ENCODE results near the gene TTC19. TPM values are rescaled to one million over a fixed set of nuclear protein-coding genes. Genes with fewer than 3 reads are reported as not detected.
A peak's percentile ranks its signal among the peaks of the same experiment; 100 is the strongest.

Gene TTC19, protein sequence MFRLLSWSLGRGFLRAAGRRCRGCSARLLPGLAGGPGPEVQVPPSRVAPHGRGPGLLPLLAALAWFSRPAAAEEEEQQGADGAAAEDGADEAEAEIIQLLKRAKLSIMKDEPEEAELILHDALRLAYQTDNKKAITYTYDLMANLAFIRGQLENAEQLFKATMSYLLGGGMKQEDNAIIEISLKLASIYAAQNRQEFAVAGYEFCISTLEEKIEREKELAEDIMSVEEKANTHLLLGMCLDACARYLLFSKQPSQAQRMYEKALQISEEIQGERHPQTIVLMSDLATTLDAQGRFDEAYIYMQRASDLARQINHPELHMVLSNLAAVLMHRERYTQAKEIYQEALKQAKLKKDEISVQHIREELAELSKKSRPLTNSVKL
- polyA plus RNA-seq: 30.6 TPM

DNA sequence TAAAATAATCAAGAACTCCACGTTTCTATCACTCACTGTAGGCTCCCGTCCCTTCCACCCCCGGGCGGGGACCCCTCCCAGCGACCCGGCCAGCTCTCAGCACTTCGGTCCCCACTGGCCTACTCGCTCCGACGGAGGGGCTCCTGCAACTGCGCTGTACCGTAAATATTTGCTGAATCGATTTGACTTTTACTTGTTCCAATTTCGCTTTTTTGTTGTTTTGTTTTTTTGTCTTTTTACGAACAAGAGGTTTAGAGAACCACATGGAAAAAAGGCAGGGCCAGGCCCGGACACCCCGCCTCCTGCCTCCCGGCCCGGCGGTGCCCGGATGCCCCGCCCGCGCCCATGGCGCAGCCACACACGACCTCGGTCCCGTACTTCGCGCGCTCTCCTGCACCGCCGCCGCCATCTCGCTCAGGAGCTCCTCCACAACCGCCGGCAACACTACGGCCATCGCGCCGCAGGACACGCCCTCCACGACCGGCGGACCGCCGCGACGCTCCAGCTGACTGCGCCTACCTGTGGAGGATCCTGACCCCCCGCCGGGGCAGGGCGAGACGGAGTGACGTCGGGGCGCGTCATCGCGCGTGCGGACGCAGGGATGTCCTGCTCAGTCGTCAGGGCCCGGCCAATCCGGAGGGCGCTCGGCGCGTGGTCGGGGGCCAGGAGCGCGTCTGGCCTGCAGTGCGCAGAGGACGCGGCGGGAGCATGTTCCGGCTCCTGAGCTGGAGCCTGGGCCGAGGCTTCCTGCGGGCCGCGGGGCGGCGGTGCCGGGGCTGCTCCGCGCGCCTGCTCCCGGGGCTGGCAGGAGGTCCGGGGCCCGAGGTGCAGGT, at the start of gene TTC19, which contains the start of gene ZSWIM7:
TSS of gene TTC19 (plus strand) at position 684 of the 833 bp plus-strand sequence. CDS start at position 709, 25 bp downstream.
TSS of gene ZSWIM7 (minus strand) at position 564 of the 833 bp plus-strand sequence. CDS start at position 454, 110 bp downstream.
- H3K36me3 Mint-ChIP-seq: peaks cover 10% of the 10 kb centered on the region
- peaks cover 0 to 2% (median 0%) of the 10 kb centered on the region in 3 donors for H3K9me3 Mint-ChIP-seq
- H3K27me3 Mint-ChIP-seq: no peaks in the 10 kb centered on the region
- peak within 1 kb of the TSS; percentile 89 to 98 (median 91) for H3K27ac Mint-ChIP-seq
- H3K4me3 Mint-ChIP-seq: peak within 1 kb of the TSS; percentile 95 to 97 (median 96)
- peaks cover 21 to 29% (median 26%) of the 10 kb centered on the region in 3 donors for H3K4me1 Mint-ChIP-seq

DNA sequence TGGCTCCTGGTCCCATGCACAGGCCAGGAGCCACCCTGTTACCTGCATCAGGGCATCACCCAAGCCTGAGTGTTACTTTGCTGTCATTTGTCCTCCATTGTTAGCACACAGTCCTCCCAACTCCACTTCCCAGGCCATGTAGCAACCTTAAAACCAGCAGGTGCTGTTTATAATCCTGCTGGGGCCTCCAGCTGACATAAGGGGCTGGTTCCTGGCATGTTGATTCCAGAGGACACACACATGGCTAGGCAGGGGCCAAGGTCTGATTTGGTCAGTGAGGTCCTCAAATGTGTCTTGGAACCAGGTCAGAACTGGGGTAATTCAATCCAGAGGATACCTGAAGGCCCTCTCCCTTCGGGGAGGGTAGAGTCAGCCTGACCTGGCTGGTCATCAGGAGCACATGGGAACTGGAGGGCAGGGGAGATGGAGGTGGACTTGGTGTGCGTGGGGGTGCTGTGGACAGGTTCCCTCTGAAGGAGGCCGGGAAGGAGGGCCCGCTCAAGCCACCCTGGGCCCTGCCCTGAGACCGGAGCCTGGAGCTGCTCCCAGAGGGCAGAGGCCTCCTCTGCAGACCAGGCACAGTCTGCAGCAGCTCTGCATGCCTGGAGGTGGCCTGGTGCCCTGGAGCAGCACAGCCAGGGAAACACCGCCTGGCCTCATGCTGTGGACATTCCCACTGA, 48.1 kb upstream of the TTC19 start:
- H3K27ac Mint-ChIP-seq: no peak overlapping the region
- H3K9me3 Mint-ChIP-seq: no peaks in the 10 kb centered on the region
- H3K27me3 Mint-ChIP-seq: peaks cover 18% of the 10 kb centered on the region
- H3K36me3 Mint-ChIP-seq: peaks cover 2% of the 10 kb centered on the region
- peaks cover 0 to 1% (median 0%) of the 10 kb centered on the region in 3 donors for H3K4me1 Mint-ChIP-seq
- no peak overlapping the region for H3K4me3 Mint-ChIP-seq

DNA sequence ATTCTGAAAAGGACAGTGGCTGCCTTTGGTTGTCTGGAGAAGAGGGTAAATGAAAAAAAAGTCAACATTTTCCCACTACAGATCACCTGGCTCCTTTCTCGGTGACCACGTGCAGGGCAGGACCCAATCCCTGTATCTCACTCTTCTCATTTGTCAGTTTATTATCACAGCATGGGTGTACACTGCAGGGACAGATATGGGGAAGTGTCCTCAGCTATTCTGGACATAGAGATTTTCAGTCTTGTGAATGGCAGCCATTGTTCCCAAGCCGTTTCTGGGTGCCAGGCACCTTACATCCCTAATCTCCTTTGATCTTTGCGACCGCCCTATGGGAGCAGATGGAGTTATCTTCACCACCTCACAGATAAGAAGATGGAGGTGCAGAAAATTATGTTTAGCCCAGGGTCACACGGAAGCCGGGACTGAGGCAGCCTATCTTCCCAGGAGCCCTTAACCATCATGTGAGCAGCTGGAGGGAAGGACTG, 47.5 kb upstream of the TTC19 start:
- Mint-ChIP-seq H3K36me3 (peaks cover 2% of the 10 kb centered on the region), H3K9me3 (no peaks in the 10 kb centered on the region), H3K27me3 (peaks cover 13% of the 10 kb centered on the region), H3K4me1 (peaks cover 0 to 1% (median 0%) of the 10 kb centered on the region in 3 donors), H3K27ac (no peak overlapping the region), H3K4me3 (no peak overlapping the region)

DNA sequence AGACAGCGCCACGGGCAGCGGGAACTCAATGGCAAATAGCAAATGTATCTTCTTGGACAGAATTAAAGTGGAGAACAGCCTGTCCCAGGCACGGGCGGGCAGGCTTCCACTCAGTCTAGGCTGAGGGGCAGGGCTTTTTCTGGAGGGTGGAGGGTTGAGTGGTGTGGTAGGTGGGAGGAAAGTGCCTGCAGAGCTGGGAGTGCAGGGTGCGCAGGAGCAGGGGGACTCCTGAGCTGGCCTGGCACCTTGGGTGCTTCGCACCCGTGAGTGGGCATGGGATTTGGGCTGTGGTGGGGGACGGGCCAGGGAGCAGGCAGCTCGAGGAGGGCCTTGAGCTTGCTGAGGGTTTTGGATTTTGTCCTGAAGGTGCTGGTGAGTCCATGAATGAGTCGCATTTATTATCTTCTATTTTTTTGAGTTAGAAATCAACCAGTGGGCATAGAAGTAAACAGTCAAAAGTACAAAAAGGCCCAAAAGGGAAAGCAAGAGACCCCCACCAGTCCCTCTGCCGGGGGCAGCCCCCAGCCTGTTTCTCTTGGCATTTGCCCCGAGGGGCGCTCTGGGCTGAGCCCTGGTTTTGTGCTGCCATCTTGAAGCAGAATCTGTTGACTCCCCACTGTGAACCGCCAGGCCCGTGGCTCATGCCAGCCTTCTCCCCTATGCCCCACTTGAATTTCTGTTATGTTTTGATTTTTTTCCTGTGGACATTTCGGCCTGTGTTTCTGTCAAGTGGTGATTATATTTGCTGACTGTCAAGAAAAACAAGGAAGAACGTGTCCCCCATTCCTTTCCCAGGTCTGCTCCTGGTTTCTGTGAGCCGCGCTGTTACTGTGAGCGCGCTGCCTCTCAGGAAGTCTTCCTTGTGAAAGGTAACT, 46.5 kb upstream of the TTC19 start:
- Mint-ChIP-seq H3K4me3 (no peak overlapping the region), H3K9me3 (no peaks in the 10 kb centered on the region), H3K27ac (peak overlapping the region in 1 of 3 donors; percentile 71), H3K36me3 (peaks cover 2% of the 10 kb centered on the region), H3K4me1 (peaks cover 0 to 1% (median 0%) of the 10 kb centered on the region in 3 donors), H3K27me3 (peaks cover 15% of the 10 kb centered on the region)

DNA sequence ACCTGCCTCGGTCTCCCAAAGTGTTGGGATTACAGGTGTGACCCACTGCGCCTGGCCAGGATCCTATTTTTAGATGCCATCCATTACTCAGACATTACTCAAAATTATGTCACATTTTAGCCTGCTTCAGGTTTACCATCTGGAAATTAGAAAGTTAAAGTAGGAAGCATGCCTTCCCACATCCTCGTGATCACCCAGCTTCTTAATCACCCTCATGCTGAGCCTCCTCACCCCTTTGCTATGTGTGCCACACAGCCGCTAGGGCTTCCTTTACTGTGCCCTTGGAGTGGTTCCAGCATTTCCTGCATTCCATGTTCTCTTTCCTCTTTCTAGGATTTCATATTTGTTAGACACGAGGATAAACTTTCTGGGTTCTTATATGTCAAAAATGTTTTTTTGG, 45.4 kb upstream of the TTC19 start:
- Mint-ChIP-seq H3K4me1 (peaks cover 0 to 5% (median 0%) of the 10 kb centered on the region in 3 donors), H3K27me3 (peaks cover 24% of the 10 kb centered on the region), H3K9me3 (no peaks in the 10 kb centered on the region), H3K36me3 (peaks cover 4% of the 10 kb centered on the region), H3K27ac (no peak overlapping the region), H3K4me3 (no peak overlapping the region)

DNA sequence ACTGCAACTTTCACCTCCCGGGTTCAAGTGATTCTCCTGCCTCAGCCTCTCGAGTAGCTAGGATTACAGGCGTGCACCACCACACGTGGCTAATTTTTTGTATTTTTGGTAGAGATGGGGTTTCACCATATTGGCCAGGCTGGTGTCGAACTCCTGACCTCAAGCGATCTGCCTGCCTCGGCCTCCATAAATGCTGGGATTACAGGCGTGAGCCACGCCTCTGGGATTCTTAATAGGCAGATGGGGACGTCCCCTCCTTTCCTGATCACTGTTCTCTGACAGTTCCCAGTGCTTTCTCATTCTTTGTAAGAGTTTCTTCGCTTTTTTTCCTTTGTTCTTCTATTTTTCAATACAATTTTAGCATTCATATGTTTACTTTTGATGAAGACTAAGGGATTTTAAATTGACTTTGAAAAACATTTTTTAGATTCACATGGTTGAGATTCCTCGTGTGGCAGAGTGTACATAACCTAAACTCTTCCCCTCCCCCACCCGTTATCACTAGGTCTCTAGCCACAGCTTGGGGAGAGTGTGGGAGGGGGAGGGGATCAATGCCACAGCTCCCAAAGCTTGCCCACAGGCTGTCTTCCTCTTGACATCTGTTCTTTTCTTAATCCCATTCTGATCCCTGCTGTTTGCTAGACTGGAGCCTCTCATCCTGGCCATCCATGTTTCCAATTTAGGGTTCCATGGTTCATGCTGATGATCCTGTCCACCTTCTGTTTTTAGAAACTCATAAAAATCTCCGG, 43.7 kb upstream of the TTC19 start:
- H3K27ac Mint-ChIP-seq: no peak overlapping the region
- peaks cover 2% of the 10 kb centered on the region for H3K36me3 Mint-ChIP-seq
- peaks cover 0 to 6% (median 0%) of the 10 kb centered on the region in 3 donors for H3K4me1 Mint-ChIP-seq
- peaks cover 26% of the 10 kb centered on the region for H3K27me3 Mint-ChIP-seq
- no peak overlapping the region for H3K4me3 Mint-ChIP-seq
- H3K9me3 Mint-ChIP-seq: no peaks in the 10 kb centered on the region

DNA sequence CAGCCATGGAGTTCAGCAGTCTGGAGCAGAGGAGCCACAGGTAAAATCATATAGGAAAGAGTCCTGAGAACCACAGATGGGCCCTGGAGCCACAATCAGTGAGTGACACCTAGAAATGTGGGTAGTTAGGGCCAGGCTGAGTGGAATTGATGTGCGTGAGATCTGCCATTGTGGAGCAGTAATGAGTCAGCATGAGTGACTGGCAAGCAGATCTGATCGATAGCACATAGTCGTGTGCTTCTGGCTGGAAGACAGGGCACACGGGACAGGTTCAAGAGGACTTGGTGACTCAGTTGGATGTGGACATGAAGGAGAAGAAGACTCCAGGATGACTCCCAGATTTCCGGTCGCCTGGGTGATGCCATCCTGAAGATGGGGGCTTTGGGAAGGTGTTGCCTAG, 42.4 kb upstream of the TTC19 start:
- Mint-ChIP-seq H3K36me3 (peaks cover 2% of the 10 kb centered on the region), H3K27me3 (peaks cover 24% of the 10 kb centered on the region), H3K27ac (no peak overlapping the region), H3K4me3 (no peak overlapping the region), H3K4me1 (peaks cover 0 to 6% (median 0%) of the 10 kb centered on the region in 3 donors), H3K9me3 (no peaks in the 10 kb centered on the region)

DNA sequence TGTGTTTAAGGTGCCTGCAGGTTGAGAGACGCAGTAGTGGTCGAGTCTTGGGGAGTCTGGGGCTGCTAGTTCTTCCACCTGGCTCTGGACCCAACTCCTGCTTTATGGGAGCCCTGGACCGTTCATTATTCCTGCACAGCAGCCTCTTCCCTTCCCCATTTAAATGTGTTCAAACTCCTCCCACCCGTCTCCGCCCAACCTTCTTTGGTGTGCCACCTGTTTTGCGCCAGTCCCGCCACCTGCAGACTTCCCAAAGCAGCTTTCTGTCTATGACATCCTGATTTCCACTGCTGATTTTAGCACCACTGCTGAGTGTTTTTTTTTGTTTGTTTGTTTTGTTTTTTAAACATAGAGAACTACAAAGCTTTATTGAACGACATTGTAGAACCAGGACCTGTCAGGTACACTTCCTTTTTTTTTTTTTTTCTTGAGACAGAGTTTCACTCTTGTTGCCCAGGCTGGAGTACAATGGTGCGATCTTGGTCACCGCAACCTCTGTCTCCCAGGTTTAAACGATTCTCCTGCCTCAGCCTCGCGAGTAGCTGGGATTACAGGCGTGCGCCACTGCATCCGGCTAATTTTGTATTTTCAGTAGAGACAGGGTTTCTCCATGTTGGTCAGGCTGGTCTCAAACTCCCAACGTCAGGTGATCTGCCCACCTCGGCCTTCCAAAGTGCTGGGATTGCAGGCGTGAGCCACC, 41.9 kb upstream of the TTC19 start:
- peaks cover 2% of the 10 kb centered on the region for H3K36me3 Mint-ChIP-seq
- H3K27me3 Mint-ChIP-seq: peaks cover 23% of the 10 kb centered on the region
- H3K9me3 Mint-ChIP-seq: no peaks in the 10 kb centered on the region
- H3K4me3 Mint-ChIP-seq: no peak overlapping the region
- peaks cover 0 to 6% (median 0%) of the 10 kb centered on the region in 3 donors for H3K4me1 Mint-ChIP-seq
- no peak overlapping the region for H3K27ac Mint-ChIP-seq

DNA sequence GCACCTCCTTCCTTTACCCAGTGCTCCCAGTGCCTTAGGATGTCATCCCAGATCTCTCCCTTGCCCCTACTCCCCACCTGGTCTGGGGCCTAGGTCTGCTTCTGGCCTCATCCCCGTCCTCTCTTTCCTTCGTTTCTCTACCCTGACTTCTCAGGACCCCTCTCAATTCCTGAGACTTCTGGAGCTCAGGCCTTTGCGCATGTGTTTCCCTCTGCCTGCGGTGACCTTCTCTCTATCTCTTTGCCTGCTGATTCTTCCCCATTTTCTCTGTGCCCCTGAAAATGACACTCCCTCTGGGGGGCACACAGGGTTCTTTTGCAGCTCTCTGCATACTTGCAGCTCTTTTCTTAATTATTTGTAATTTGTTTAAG, 41.2 kb upstream of the TTC19 start:
- peaks cover 0 to 6% (median 0%) of the 10 kb centered on the region in 3 donors for H3K4me1 Mint-ChIP-seq
- H3K4me3 Mint-ChIP-seq: no peak overlapping the region
- no peak overlapping the region for H3K27ac Mint-ChIP-seq

DNA sequence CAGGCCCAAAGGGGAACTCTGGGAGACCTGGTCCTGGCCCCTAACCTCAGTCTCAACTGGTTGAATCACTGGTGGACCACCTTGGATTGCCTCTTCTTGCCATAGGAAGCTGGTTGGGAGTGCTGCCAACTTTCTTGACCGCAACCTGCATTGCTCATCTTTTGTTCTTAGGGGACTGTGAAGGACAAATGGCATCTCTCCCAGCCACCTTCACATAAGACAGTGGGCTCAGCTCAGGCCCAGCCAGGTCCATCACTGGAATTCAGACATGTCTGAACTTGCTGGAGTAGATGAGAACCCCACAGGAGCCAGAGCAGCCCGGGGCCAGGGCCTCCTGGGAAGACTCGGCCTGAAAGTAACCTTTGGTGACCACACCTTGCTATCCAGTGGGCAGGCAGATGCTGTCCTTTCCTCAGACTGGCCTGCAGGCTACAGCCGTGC, 35.9 kb upstream of the TTC19 start:
- H3K27me3 Mint-ChIP-seq: peaks cover 31% of the 10 kb centered on the region
- peak overlapping the region in 1 of 3 donors; percentile 39 for H3K27ac Mint-ChIP-seq
- no peak overlapping the region for H3K4me3 Mint-ChIP-seq
- H3K9me3 Mint-ChIP-seq: no peaks in the 10 kb centered on the region
- H3K4me1 Mint-ChIP-seq: peaks cover 0 to 9% (median 2%) of the 10 kb centered on the region in 3 donors
- H3K36me3 Mint-ChIP-seq: no peaks in the 10 kb centered on the region

More for the DNA sequence above, 41.2 kb upstream of the TTC19 start:
- H3K27me3 Mint-ChIP-seq: peaks cover 21% of the 10 kb centered on the region
- no peaks in the 10 kb centered on the region for H3K9me3 Mint-ChIP-seq
- peaks cover 2% of the 10 kb centered on the region for H3K36me3 Mint-ChIP-seq

DNA sequence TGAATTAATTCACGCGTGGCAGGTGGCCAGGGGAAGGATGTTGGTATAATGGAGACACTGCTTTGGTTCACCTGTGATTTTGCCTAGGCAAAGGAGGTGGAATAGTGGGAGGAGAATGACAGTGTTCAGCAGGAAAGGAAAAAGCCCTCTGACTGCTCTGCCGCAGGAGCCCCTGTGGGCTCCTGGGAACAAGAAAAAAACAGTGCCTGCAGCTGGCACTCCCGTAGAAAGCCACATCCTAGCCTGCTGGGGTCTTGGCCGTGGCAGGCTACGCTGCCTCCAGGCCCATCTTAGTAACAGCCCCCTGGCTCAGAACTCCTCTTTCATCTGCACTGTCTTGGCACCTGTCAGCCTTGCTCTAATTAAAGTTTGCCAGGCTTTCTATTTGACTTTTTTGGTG, 34.1 kb upstream of the TTC19 start:
- Mint-ChIP-seq H3K27ac (no peak overlapping the region), H3K27me3 (peaks cover 30% of the 10 kb centered on the region), H3K9me3 (no peaks in the 10 kb centered on the region), H3K4me1 (peaks cover 0 to 5% (median 2%) of the 10 kb centered on the region in 3 donors), H3K36me3 (no peaks in the 10 kb centered on the region), H3K4me3 (no peak overlapping the region)

DNA sequence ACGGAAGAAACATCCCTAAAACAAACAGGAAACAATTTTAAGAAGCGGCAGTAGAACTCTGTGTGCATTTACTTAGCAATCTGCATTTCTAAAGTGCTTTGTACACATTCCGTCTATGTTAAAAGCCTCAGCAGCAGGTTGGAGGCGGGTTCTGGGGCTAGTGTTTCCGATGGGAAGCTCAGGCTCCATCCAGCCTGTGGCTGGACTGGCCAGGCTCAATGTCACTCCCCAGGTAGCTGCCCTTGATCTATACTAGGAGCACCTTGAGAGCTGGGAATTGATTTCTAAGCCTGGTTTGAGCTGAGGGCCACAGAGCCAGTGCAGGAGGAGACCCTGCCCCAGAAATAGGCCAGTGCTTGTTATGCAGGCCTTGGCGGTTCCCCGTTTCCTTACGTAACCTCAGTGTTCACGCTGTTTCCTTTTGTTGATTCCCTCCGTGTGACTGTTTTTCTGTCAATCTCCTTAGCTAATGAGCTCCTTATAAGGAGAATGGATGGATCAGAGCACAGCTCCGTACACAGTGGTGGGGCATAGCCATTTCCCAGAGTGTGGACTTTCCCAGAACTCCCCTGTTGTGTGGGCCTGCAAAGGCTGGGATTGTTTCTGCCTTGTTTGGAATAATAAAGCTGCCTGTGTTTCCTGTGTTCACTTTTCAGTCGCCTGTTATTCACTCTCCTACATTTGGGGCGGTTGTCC, 33.3 kb upstream of the TTC19 start:
- Mint-ChIP-seq H3K27me3 (peaks cover 30% of the 10 kb centered on the region), H3K4me1 (peaks cover 0 to 5% (median 2%) of the 10 kb centered on the region in 3 donors), H3K4me3 (no peak overlapping the region), H3K36me3 (no peaks in the 10 kb centered on the region), H3K27ac (no peak overlapping the region), H3K9me3 (no peaks in the 10 kb centered on the region)

Data from IgD-negative memory B cell (primary cell).